NCI-H748 (cell line): Measurements from ENCODE around the gene TRRAP.

Experiments used
- DNase-seq: peaks from one replicate; lab custom pipeline; 2025; ENCODE audit not compliant: unreplicated experiment; lab: John Stamatoyannopoulos, UW

Gene TRRAP

DNA sequence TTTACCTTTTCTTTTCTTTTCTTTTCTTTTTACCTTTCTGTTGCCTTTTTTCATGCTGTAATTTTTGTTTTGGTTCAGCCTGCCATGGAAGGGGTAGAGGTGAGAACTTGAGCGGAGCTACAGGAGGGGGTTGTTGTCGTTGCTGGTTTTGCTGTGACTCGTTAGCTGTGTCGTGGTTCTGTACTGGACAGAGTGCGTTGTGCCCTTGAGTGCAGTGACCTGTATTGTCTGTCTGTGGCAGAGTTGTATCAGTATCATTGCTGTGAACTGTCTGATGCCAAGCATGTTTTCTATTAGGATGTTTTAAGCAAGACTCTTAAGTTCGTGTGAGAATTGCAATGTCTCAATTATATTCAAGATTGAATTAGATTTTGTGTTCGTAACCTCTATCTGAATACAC lies 67.5 kb downstream of the TRRAP start:
- DNase-seq = no peak

GRCh38 chr7:98946389-98946788 lies 68.1 kb downstream of the TRRAP start:
- DNase-seq = no peak

DNA sequence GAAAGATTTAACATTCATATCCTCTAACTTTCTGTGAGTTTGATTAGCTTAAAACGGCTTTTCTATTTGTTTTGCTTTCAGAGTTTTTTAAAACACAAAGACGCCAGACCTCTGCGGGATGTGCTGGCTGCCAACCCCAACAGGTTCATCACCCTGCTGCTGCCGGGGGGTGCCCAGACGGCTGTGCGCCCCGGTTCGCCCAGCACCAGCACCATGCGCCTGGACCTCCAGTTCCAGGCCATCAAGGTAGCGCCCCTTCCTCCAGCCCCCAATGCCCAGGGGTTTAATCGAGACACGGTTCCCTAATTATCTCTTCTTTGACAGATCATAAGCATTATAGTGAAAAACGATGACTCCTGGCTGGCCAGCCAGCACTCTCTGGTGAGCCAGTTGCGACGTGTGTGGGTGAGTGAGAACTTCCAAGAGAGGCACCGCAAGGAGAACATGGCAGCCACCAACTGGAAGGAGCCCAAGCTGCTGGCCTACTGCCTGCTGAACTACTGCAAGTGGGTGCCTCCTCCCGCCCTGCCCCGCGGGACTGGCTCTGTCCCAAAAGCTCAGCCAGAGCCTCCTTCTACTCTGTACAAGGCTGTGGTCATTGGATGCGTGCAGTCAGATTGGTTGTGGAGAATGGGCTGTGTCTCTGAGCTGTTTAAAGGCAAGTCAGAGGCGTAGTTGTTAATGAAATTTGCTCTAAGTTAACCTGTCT lies 71.2 kb downstream of the TRRAP start:
- DNase-seq = no peak

- no peak for DNase-seq
Measured at GRCh38 chr7:98955992-98956391, 77.7 kb downstream of the TRRAP start.

DNA sequence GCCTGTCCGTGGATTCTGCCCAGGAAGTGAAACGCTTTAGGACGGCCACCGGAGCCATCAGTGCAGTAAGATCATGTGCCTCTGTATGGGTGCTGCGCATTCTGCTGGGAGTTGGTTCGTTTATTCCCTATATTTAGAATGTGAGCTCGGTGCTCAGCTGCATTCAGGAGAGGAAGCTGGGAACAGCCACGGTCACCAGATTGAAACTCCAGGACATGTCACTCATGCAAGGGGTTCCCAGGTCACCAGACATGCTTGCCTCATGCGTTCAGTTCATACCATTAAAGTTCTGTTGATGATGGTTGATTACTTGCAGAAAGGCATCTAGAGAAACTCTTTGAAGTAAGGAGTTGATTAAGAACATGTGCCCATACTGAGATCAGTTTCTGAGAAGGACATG lies 78.1 kb downstream of the TRRAP start:
- DNase-seq = no peak

- DNase-seq = no peak
Measured at GRCh38 chr7:98956937-98957336, 78.6 kb downstream of the TRRAP start.

DNA sequence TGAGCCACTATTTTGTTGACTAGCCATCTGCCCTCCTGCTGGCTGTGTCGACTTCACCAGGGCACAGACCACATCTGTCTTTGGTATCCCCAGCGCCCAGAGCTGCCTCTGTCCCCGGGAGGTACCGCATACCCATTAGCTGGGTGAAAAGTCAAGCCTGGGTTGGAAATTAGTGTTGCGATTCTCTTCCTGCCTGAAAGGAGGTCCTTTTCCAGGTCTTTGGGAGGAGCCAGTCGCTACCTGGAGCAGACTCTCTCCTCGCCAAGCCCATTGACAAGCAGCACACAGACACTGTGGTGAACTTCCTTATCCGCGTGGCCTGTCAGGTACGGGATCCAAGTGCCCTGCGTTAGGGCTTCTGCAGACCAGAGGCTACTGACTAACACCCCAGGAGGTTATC lies 79.4 kb downstream of the TRRAP start:
- no peak for DNase-seq

- no peak for DNase-seq
Measured at GRCh38 chr7:98958968-98959367, 80.6 kb downstream of the TRRAP start.

DNA sequence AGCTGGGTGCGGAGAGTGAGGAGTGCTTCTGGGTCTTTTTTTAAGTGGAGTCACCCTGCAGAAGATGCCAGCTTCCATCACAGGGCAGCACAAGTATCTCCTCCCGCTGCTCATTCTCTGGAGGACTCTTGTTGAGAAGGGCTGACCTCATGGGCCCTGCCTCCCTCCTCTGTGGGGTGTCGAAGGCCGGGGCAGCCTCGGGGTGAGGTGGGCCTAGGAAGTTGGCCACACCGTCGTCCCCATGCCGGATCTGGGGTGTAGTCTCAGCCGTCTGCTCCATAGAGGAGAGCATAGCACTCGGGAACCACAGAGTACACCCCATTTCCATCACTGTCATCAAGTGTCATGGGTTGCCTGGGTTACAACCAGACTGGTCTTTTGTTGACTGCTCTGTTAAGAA lies 85.0 kb downstream of the TRRAP start:
- no peak for DNase-seq

GRCh38 chr7:98964596-98964995 lies 86.3 kb downstream of the TRRAP start:
- no peak for DNase-seq

DNA sequence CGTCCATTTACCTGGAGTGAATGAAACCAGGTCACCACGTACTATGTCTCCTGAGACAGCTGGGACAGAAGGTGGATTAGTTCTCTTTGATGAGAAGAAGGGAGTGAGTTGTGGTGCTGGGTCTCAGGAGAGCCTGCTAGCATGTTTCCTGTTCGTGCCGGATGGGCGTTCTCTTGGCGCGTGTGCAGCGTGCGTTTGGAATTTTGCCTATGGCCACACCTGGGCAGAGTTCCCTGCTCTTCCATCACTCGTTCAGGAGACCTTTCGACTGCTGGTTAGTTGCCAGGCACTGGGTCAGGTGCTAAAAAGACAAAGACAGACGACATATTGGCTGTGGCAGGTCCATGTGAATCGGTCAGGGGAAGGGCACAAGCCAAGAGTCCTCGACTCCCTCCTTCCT lies 90.3 kb downstream of the TRRAP start:
- DNase-seq = no peak

GRCh38 chr7:98969386-98969785 lies 91.1 kb downstream of the TRRAP start:
- no peak for DNase-seq

- no peak for DNase-seq
Measured at GRCh38 chr7:98970016-98970615, 91.8 kb downstream of the TRRAP start.

GRCh38 chr7:98970805-98971204 lies 92.5 kb downstream of the TRRAP start:
- DNase-seq = no peak

DNA sequence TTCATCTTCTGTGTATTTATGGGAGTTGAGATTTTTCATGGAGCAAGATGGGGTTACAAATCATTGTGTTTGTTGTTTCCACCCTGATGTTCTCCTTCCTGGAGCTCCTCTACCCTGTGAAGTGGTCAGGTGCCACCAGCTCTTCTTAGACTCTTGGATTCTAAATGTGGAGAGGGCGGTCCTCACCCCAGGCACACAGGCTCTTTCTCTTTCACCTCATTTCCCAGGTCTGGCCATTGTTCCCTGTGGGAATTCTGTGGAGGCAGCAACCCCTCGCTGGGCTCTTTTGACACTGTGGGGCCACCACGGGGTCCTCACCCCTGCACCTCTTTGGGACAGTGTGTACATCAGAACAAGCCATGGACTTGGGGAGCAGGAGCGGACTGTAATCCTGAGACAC lies 95.9 kb downstream of the TRRAP start:
- DNase-seq = no peak

DNA sequence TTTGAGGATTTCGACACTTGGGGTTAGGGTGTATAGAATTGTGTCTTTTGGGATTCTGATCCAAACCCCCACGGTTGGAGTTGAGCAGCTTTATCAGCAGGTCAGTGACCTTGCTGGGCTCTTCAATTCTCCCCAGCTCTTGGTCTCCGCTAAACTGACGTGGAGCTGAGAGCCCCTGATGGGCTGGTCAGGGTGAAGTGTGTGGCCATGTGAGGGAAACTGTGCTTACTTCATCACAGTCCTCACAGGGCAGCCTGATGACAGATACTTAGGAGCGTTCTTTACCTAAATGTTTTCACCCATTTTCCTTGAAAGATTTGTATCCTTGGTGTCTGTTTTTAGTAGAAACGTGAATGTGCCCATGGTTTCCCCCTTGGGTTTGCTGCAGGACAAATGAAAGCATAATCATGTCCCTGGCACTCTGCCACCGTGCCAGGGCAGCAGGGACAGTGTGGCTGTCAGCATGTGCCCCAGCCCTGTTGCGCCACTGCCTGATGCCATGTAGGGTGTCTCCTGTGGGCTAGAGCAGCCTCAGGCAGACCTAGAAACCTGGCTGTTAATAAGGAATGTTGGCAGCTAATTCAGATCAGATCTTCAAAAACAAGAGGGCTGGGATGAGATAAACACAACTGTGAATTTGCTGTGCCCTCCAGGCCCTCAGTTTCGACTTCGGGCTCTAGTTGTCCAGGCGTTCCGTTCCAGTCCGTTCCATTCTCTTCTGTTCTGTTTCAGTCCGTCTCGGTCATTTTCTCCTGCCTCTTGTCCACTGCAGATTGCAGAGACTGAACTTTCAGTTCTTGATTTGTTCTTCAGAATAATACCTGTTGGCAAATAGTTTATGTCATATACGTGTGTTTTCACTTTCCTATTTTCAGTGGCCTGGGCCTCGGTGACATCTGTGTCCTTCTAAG lies 96.8 kb downstream of the TRRAP start:
- DNase-seq = no peak

GRCh38 chr7:98976396-98977185 lies 98.3 kb downstream of the TRRAP start:
- DNase-seq = no peak

- no peak for DNase-seq
Measured at GRCh38 chr7:98978672-98979071, 100.3 kb downstream of the TRRAP start.

DNA sequence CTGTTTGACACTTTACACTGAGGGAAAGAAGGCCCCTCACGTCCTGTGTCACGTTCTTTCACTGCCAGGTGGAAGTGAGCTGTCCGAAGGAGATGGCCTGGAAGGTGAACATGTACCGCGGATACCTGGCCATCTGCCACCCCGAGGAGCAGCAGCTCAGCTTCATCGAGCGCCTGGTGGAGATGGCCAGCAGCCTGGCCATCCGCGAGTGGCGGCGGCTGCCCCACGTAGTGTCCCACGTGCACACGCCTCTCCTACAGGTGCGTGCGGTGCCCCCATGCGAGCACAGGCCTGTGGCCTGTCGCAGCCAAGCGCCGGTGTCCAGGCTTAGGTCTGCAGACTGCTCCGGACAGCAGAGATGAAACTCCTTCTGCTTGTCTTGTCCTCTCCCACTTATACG lies 103.4 kb downstream of the TRRAP start:
- DNase-seq = no peak

- no peak for DNase-seq
Measured at GRCh38 chr7:98982686-98983085, 104.4 kb downstream of the TRRAP start.

GRCh38 chr7:98984126-98984525 lies 105.8 kb downstream of the TRRAP start:
- DNase-seq = no peak
